Tibial artery (tissue), 4 donors: Measurements from ENCODE around the gene SYNGR3.
"Not testable (repeated sequence)": the region's sequence is repeated elsewhere in the genome, so short reads cannot be mapped to it uniquely, and the experiment has no call there.

Experiments used
- DNase-seq, 2 donors: peaks; one replicate each; pipeline ENCODE4 v3.0.0-alpha.2; 2019
- H3K27ac ChIP-seq, 2 donors: fragments of 200-600 bp; sonication (generic) in 1 of 2; 1 replicate in 1 of 2; 2 replicates in 1 of 2; pipeline ENCODE4 v1.5.1; 2018 to 2019; ENCODE audit warnings: mild to moderate bottlenecking in 1 of 2
- H3K27me3 ChIP-seq, 2 donors: fragments of 200-600 bp; sonication (generic) in 1 of 2; one replicate each; pipeline versions ENCODE4 v1.5.1 to v1.6.0; 2016 to 2019
- H3K36me3 ChIP-seq, 3 donors: fragments of 200-600 bp; sonication (generic) in 2 of 3; one replicate each; pipeline ENCODE4 v1.5.1; 2016 to 2019; ENCODE audit warnings: mild to moderate bottlenecking in 2 of 3
- H3K4me1 ChIP-seq, 4 donors: fragments of 200-600 bp; sonication (generic) in 2 of 4; 1 replicate in 3 of 4; 2 replicates in 1 of 4; pipeline ENCODE4 v1.5.1; 2016 to 2019
- H3K4me3 ChIP-seq, 2 donors: fragments of 200-600 bp; sonication (generic) in 1 of 2; 1 replicate in 1 of 2; 2 replicates in 1 of 2; pipeline ENCODE4 v1.5.1; 2018 to 2019; ENCODE audit warnings: mild to moderate bottlenecking in 2 of 2
- H3K9me3 ChIP-seq, 3 donors: fragments of 200-600 bp; sonication (generic) in 1 of 3; one replicate each; pipeline ENCODE4 v1.5.1; 2016 to 2019
- CTCF ChIP-seq, 2 experiments: fragments of 200-600 bp in 1 of 2; fragments of 450-650 bp in 1 of 2; IDR thresholded peaks; one replicate each; pipeline ENCODE4 v1.5.1; 2017 to 2019; ENCODE audit warnings: antibody characterized with exemption in 2 of 2, mild to moderate bottlenecking in 1 of 2, moderate library complexity in 1 of 2
- intact Hi-C: fragments of 100-400 bp; cut with DNase I; formaldehyde crosslinking; loops from one replicate; pipeline ENCODE4 v1.15.0; 2023; ENCODE audit warnings: low total_unique reads

The SYNGR3 gene

GRCh38 chr16:1949507-1949906 is 40.3 kb upstream of the SYNGR3 start:
- no peak for DNase-seq
- H3K36me3 ChIP-seq = no peaks in the 10 kb centered on the region
- intact Hi-C loops = no loop called here
- peaks cover 0 to 7% (median 1%) of the 10 kb centered on the region in 4 donors for H3K4me1 ChIP-seq
- H3K9me3 ChIP-seq = no peaks in the 10 kb centered on the region
- no peak for TF ChIP-seq CTCF (IDR thresholded peaks at IDR 0.05)
- no peak overlapping the region for H3K27ac ChIP-seq
- peaks cover 0 to 7% of the 10 kb centered on the region in 2 donors for H3K27me3 ChIP-seq
- no peak overlapping the region for H3K4me3 ChIP-seq

- H3K27me3 ChIP-seq = peaks cover 0 to 11% of the 10 kb centered on the region in 2 donors
- intact Hi-C loops = no loop called here
- no peak for DNase-seq
- H3K4me3 ChIP-seq = no peak overlapping the region
- no peak for TF ChIP-seq CTCF (IDR thresholded peaks at IDR 0.05)
- peaks cover 0 to 7% (median 1%) of the 10 kb centered on the region in 4 donors for H3K4me1 ChIP-seq
- no peaks in the 10 kb centered on the region for H3K9me3 ChIP-seq
- H3K36me3 ChIP-seq = no peaks in the 10 kb centered on the region
- H3K27ac ChIP-seq = no peak overlapping the region
Observed at GRCh38 chr16:1950047-1950446, 39.7 kb upstream of the SYNGR3 start.

GRCh38 chr16:1950559-1950958 is 39.2 kb upstream of the SYNGR3 start:
- no peak for TF ChIP-seq CTCF (IDR thresholded peaks at IDR 0.05)
- no peaks in the 10 kb centered on the region for H3K9me3 ChIP-seq
- H3K4me3 ChIP-seq = no peak overlapping the region
- no peak overlapping the region for H3K27ac ChIP-seq
- H3K36me3 ChIP-seq = no peaks in the 10 kb centered on the region
- peaks cover 0 to 11% of the 10 kb centered on the region in 2 donors for H3K27me3 ChIP-seq
- peak in 1 of 2 donors; percentile 60 for DNase-seq
- H3K4me1 ChIP-seq = peaks cover 0 to 7% (median 1%) of the 10 kb centered on the region in 4 donors
- intact Hi-C loops = no loop called here

- peaks cover 0 to 11% of the 10 kb centered on the region in 2 donors for H3K27me3 ChIP-seq
- no peaks in the 10 kb centered on the region for H3K9me3 ChIP-seq
- intact Hi-C loops = no loop called here
- no peak for TF ChIP-seq CTCF (IDR thresholded peaks at IDR 0.05)
- H3K27ac ChIP-seq = no peak overlapping the region
- H3K4me1 ChIP-seq = peaks cover 0 to 7% (median 2%) of the 10 kb centered on the region in 4 donors
- H3K4me3 ChIP-seq = no peak overlapping the region
- no peaks in the 10 kb centered on the region for H3K36me3 ChIP-seq
- DNase-seq = no peak
Observed at GRCh38 chr16:1953734-1954133, 36.0 kb upstream of the SYNGR3 start.

- intact Hi-C loops, DNase-seq, H3K27ac ChIP-seq, H3K9me3 ChIP-seq, H3K4me3 ChIP-seq: not testable (repeated sequence)
- Histone ChIP-seq H3K27me3 (peaks cover 0 to 11% of the 10 kb centered on the region in 2 donors), H3K4me1 (peaks cover 0 to 20% (median 16%) of the 10 kb centered on the region in 4 donors), H3K36me3 (peaks cover 16 to 21% (median 19%) of the 10 kb centered on the region in 3 donors)
Observed at GRCh38 chr16:1957434-1958142, 32.2 kb upstream of the SYNGR3 start.

- peaks cover 0 to 20% (median 16%) of the 10 kb centered on the region in 4 donors for H3K4me1 ChIP-seq
- DNase-seq, H3K9me3 ChIP-seq, H3K4me3 ChIP-seq, H3K27ac ChIP-seq, intact Hi-C loops: not testable (repeated sequence)
- H3K27me3 ChIP-seq = peaks cover 0 to 11% of the 10 kb centered on the region in 2 donors
- H3K36me3 ChIP-seq = peaks cover 21 to 26% (median 24%) of the 10 kb centered on the region in 3 donors
Observed at GRCh38 chr16:1958143-1958491, 31.7 kb upstream of the SYNGR3 start.
